Measurements from ENCODE around the gene NFATC2.

NFATC2 gene

GRCh38 chr20:51412333-51412871, 130.1 kb downstream of the NFATC2 start:
- DNase-seq (ENCODE audit: low spot score): no peak

DNA sequence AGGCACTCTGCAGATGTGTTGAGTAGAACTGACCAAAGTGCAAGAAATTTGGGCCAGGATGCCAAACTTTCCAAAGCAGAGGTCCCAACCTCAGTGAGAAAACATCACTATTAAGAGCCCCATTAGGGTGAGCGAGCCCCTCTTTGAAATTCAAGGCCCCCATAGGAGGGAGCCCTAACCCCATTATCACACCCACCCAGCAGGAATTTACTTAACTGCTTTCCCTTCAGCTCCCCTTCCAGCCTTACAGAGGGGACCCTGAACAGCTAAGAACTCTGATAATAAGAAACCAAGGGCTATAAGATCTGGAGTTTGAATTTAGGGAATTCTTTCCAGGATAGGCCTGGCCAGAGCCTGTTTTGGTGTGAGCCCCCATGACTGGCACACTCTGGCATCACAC, 130.6 kb downstream of the NFATC2 start:
- DNase-seq (ENCODE audit: low spot score): no peak

DNA sequence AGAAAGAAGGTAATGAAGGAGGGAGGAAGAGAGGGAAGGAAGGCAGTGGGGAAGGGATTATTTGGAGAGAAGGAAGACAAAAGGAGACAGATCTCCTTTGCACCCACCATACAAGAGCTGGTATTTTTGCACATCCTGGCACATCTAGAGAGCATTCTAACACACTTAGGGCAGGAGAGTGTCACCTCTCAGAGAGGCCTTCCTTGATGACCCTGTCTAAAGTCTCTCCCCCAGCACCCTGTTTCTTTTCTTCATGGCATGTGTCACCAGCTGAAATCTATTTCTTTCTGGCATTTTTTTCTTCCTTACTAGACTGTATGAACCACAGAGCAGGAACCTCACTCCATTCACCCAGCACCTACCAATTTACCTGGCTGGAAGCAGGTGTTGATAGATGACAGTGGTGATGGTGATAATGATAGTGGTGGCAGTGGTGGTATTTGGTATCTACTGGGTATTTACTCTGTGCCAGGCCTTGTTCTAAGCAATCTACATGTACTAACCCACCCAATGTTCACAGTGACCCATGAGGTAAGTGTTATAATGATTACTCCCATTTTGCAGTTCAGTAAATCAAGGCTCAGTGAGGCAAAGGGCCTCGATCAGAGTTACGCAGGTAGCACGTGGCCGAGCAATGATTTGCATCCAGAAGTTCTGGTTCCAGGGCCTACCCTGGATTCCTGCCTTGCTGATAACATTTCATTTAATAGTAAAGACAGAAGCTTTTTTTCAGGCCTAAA, 131.8 kb downstream of the NFATC2 start:
- no peak for DNase-seq (ENCODE audit: low spot score)

GRCh38 chr20:51409192-51409880, 133.2 kb downstream of the NFATC2 start:
- DNase-seq (ENCODE audit: low spot score): no peak

DNA sequence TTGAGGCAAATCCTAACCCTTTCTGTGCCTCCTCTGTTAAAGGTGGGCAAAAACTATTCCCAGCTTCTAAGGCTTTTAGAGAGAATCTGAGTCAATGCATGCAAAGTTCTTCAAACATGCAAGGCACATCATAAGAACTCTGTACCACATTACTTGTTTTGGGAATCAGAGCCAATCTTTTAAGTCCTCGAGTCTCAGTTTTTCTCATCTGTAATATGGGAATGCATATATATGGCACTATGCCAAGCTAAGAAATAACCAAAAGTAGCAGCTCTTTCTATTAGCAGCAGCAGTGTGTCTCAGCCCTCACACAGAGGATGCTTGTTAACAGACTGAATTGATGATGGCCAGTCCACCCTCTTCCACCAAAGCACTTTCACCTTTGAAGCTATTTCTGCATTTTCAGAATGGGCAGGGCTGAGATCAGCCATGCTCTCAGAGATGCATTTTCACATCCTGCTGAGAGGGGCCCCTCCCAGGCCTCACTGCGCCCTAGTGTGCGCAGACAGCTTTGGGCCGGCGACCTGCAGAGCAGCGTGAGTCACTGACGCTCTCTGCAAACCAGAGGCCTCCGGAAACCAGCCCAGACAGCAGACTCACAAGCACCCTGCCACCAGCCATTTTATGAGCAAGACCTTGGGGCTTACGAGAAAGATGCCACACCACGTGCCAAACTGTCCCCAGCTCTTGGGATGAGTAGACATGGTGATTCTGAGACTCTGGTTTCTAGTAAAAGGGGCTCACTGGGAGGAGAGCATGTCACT, 138.0 kb downstream of the NFATC2 start:
- DNase-seq (ENCODE audit: low spot score): no peak

- no peak for DNase-seq (ENCODE audit: low spot score)
These were observed 138.9 kb downstream of the NFATC2 start for GRCh38 chr20:51403466-51404220.

GRCh38 chr20:51402201-51402600, 140.3 kb downstream of the NFATC2 start:
- peak; percentile 31 for DNase-seq (ENCODE audit: low spot score)

DNA sequence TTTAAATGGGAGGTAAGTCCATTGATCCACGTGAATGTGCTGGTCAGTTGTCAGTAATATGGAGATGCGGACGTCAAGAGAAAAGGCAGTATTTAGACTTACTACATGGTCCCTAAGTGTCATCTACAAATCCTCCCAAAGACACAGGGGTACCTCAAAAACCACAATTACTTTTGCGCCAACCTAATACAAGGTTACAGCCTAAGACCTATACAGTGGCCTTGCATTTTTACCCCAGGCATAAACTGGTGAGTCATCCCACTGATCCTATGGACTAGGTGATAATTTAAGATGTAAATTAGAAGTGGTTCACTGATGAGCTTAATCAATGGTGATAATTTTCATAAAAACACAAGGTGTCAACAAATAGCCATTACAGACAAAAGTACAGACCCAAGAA, 141.0 kb downstream of the NFATC2 start:
- no peak for DNase-seq (ENCODE audit: low spot score)

- DNase-seq (ENCODE audit: low spot score): no peak
These were observed 142.2 kb downstream of the NFATC2 start for GRCh38 chr20:51400051-51400926.

GRCh38 chr20:51399006-51399890, 143.3 kb downstream of the NFATC2 start:
- no peak for DNase-seq (ENCODE audit: low spot score)

- no peak for DNase-seq (ENCODE audit: low spot score)
These were observed 144.0 kb downstream of the NFATC2 start for GRCh38 chr20:51398552-51398951.

DNA sequence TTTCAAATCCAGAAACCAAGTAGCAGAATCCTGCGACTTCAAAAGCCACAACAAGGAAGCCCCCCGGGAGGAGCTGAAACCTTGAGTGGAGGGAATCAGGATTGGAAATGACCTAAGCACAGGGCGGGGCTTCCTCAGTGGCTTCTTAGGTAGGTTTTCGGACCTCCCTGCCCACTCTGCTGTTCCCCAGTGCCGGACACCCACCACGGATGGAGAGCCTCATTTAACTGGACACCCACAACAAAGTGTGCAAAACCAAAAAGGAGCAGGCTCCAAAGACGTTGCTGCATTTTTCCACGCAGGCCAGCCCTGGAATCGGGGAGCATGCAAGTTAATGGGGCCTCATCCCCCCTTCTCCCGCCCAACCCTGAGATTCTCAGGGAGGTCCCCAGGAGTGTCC, 144.4 kb downstream of the NFATC2 start:
- DNase-seq (ENCODE audit: low spot score): no peak

DNA sequence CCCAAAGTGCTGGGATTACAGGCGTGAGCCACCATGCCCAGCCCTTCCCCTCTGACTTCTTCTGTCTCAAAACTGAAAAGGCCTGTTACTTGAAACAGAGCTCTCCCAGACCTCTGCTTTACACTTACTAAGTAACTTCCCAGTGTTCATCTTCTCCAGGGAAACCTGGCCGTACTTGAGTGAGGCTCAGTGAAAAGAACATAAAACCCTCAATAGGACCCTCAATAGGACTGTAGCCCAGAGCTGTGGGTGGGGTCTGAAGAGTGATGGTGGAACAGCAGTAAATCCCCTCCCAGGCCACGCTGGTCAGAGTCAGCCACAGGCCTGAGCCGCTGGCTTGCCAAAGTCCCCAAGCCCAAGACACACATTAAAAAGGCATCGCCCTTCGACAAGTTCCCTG, 145.4 kb downstream of the NFATC2 start:
- no peak for DNase-seq (ENCODE audit: low spot score)

DNA sequence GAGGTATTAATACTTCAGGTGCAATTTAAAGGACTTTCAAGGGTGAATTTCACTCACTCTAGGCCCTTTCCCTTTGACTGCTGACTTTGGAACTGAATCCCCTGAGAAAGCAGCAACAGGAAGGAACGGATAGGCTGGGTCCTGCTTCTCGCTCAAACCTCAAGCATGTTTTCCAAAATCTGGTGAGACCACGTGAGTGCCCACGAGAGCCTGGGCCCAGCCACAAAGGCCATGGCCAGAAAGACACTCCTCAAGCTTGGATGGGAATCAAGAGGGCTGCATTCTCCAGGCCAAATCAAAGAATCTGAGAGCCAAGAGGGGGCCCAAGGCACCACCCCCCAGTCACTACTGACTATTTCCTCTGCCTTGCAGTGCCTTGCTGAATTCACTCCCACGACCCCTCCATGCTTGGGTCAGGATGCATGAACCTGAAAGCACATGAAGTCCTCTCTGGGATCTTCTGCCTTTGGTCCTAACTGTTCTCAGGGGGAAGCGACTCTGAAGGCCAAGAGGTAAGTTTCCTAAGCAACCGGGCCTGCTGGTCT, 146.1 kb downstream of the NFATC2 start:
- DNase-seq (ENCODE audit: low spot score): no peak

DNA sequence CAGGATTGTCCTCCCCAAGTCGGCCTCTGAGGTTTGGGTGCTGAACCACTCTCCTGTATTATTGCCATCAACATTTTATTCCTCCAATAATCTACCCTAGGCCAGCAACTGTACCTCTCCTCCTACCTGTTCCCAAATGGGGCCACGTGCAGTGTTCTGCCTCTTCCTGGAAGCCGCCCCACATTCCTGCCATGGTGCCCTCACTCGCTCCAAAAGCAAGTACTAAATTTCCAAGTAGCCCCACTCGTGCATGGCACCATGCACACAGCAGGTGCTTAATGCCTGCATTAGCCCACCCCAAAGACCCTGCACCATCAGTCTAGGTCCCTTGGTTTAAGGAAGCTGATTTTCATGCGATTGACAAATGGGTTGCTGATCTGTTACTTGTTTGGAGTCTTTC, 147.8 kb downstream of the NFATC2 start:
- DNase-seq (ENCODE audit: low spot score): no peak

GRCh38 chr20:51393571-51393970, 148.9 kb downstream of the NFATC2 start:
- no peak for DNase-seq (ENCODE audit: low spot score)

- DNase-seq (ENCODE audit: low spot score): no peak
These were observed 149.8 kb downstream of the NFATC2 start for GRCh38 chr20:51392614-51393186.

DNA sequence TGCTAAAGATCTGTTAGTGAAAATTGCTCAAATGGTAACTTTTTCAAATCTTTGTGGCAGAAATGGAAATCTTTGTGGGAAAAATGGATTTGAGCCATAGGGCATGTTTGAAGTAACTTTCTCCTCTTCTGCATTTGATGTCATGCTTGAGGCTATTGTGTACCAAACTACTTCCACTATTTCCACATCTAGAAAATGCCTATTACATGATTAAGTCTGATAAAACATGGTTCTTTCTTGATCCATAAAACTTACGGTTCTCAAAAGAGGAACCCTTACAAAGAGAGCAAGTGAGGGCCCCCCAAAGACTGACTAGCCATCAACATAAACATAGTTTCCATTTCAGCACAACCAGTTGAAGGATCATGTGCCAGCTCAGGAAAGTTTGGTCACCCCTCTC, 150.6 kb downstream of the NFATC2 start:
- DNase-seq (ENCODE audit: low spot score): no peak

DNA sequence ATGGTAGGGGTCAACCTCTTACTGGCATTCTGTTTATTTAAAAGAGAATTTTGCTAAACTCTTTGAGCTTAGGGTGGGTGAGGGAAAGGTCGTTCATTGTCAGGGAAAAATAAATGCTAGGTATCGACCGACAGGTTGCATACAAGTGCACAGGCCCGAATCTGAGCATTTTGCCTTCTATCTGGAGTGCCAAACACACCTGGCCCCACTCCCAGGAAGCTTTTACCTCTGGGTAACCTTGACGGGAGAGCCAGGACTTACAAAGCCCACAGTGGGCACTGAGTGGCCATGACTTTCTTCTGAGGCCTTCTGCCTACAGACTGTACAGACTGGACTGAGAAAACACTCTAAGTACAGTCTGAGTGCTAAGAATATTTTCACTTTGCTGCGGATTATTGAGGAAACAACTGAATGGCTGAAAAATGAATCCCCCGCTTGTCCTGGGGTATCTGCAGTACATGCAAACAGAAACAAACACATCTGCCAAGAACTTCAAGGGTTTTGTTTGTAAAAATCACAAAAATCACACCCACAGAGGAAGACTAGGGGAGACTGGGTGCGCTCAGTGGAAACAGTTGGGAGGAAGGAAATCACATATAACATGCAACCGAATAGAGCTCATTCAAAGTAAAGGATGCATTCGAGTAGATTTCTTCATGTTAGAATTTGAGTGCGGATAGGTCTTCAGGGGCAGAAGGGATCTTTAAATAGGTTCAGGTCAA, 152.8 kb downstream of the NFATC2 start:
- no peak for DNase-seq (ENCODE audit: low spot score)

All from SW480 (cell line).